HG03460 (cell line): Measurements from ENCODE around the gene SAFB.
"Not testable (repeated sequence)": the region's sequence is repeated elsewhere in the genome, so short reads cannot be mapped to it uniquely, and the experiment has no call there.

ENCODE experiments used
- ATAC-seq: cut with Tn5 transposase; IDR thresholded peaks from one replicate; pipeline ENCODE4 v1.9.1; 2021; ENCODE audit not compliant: unreplicated experiment

SAFB gene

DNA sequence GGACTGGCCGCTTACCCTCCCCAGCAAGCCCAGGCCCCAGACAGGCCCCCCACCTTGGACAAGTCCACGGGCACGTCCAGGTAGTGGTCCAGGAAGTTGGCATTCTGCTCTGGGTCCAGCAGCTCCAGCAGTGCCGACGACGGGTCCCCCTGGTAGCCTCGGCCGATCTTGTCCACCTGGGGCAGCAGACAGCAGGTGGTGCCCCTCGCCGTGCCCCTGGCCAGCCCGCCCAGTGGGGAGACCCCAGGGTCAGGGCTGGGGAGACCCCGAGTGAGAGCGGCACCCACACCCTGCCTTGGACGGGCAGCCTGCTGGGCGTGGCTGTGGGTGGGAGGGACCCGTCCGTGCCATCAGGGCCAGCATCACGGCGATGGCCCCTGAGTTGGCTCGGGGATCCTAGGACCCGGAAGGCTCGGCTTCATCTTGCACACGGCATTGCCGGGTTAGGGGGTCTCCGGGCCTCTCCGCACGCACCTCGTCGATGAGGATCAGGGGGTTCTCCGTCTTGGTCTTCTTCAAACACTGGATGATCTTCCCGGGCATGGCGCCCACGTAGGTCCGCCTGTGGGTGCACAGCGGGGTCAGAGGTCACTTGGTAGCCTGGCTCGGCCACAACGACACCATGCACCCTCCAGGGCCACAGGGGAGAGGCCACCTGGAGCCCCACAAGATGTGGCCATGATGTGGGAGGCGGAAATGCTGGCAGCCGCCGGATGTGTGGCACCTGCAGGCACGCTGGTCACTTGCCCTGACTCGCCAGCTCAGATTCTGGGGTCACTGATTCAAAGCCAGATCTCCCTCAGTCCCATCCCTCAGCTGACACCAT is 73.5 kb downstream of the SAFB start:
- ATAC-seq: no peak

GRCh38 chr19:5697022-5697889 is 74.4 kb downstream of the SAFB start:
- no peak for ATAC-seq

DNA sequence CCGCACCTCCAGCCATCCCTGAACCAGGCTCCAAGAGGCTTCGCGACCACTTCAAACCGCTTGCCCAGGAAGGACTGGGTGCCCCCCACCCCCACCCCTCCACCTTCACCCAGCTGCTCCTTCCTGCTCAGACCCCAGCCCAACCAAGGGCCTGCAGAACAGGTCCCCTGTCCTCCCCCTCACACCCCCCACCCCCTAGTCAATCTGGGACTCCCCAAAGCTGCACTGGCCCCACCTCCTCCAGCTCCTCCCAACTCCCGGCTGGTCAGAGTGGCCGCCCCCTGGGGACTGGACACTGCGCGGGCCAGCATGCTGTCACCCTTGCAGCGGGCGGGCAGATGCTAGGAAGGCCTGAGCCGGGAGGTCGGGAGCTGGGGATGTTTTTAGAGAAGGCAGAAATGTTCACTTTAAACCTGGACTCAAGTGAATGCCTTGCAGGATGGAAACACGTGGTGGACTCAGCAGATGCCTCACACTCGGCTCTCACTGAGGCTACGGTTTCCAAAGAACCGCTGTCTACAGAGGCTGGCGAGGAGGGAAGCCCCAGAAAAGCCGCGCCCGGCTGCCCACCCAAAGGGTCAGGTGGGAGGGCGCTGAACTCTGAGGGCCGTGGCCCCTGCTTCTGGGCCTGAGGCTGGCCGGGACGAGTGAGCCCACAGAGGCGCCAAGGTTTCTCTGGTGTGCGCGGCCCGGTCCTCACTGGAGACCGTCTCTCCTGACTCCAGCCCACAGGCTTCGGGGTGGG is 75.2 kb downstream of the SAFB start:
- ATAC-seq: no peak

- no peak for ATAC-seq
These were observed 75.9 kb downstream of the SAFB start for GRCh38 chr19:5698635-5699422.

DNA sequence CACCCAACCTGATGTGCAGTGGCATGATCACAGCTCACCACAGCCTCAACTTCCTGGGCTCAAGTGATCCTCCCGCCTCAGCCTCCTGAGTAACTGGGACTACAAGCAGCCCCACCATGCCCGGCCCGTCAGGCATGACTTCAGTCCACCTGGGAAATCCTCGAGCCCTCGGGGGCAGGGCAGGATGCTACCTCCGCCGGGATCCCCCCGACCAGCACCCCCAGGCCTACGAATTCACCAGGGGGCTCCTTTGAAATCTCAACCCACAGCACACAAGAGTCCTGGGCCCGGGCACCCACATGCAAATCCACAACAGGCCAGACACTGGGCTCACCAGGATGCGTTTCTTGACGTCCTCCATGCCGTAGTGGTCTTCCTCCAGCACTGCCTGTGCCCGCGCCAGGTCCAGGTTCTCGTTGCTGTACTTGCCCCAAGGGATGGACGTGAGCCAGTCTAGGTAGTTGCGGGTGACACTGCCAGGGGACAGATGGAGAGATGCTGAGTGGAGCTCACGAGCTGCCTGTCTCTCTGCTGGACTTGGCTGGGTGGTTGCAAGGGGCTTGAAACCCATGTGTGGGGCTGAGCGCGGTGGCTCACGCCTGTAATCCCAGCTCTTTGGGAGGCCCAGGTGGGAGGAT is 77.7 kb downstream of the SAFB start:
- no peak for ATAC-seq

GRCh38 chr19:5702053-5702410 is 79.1 kb downstream of the SAFB start:
- not testable (repeated sequence) for ATAC-seq

DNA sequence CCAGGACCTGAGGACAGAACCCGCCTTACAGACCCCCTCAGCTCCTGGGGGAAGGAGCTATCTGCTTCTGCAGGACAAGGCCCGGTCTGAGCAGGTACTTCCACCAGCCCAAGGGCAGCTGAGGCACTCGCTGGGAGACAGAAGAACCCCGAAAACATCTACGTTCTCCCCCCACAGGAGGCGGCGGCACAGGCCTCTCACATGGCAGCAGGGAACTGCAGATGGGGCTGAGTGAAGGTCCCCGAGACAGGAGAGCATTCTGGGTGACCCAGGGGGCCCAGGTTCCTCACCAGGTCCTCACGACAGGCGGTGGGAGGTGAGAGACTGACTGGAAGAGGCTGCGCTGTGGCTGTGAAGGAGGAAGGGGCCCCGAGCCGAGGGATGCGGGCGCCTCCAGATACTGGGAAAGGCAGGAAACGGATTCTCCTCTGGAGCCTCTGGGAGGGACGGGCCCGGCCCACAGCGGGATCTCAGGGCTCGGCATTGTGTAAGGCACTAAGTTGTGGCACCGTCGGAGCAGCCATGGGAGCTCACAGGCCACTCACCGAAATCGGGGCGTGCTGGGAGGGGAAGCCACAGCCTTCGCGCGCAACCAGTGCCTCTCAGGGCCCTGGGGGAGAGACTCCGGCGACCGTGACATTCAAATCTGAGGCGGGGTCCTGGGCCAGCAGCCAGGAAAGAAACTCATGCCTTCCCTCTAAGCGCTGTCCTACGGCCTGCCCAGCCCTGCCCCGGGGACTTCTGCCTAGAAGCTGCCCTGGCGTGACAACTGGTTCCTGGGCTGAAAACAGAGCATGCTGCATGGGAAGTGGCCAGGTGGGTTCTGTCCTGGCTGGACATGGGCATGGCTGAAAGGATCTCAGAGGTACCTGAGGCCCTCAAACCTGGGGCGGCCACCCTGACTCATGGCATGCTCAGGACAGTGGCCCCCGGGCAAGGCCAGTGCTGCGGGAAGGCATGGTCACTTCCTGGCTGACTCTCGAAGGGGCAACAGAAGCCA is 81.2 kb downstream of the SAFB start:
- ATAC-seq: no peak

- ATAC-seq: no peak
These were observed 82.7 kb downstream of the SAFB start for GRCh38 chr19:5705552-5705951.

- ATAC-seq: no peak
These were observed 84.1 kb downstream of the SAFB start for GRCh38 chr19:5706876-5707573.

- no peak for ATAC-seq
These were observed 85.0 kb downstream of the SAFB start for GRCh38 chr19:5707576-5708575.

GRCh38 chr19:5711025-5711424 is 88.1 kb downstream of the SAFB start:
- no peak for ATAC-seq

GRCh38 chr19:5711713-5712161 is 88.9 kb downstream of the SAFB start:
- ATAC-seq: no peak

DNA sequence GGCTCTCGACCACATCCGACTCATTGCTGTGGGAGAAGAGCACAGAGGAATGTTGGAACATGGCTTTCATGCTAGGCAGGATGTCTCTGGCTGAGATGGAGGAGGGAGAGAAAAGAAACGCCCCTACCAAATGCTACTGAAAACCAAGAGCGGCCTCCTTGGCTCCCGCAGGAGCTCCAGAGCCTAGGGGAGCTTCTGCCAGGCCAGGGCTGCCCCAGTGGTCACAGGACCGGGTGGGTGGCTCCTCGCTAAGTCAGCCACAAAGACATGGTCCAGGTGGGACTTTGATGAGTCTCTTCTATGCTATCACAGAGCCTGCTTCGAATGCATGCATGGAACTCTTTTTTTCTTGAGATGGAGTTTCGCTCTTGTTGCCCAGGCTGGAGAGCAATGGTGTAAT is 90.3 kb downstream of the SAFB start:
- no peak for ATAC-seq

- ATAC-seq: no peak
These were observed 91.9 kb downstream of the SAFB start for GRCh38 chr19:5714816-5715215.

DNA sequence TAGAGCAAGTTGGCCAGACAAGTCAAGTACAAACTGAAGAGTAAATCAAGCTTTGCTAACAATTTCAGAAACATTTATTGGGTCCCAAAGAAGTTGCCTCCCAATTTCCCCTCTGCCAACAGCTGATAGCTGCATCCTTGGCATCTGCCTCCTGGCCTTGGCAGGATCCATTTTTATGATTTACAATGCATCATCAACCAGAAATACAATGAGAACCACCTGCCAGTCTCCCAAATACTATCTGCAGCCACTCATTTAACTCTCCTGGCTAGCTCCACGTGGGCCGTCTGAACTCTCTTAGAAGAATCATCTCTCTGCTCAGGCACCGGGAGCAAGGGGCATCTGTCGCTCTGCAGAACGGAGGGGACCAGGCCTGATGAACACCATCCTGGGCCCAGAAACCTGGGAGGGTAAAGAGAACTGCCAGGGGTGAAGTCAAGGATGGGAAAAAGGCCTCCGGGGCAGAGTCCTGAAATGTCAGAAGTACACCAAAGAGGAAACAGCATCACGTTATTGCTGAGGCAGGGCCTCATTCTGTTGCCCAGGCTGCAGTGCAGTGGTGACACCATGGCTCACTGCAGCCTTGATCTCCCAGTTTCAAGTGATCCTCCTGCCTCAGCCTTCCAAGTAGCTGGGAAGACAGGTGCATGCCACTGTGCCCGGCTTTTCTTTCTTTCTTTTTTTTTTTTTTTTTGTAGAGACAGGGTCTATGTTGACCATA is 94.5 kb downstream of the SAFB start:
- no peak for ATAC-seq
